Measurements from ENCODE around the gene DRC3.

DRC3 gene

GRCh38 chr17:18045691-18046350 lies 73.2 kb downstream of the DRC3 start:
- no peak for DNase-seq (ENCODE audit: low read depth)

GRCh38 chr17:18055597-18055996 lies 82.9 kb downstream of the DRC3 start:
- no peak for DNase-seq (ENCODE audit: low read depth)

DNA sequence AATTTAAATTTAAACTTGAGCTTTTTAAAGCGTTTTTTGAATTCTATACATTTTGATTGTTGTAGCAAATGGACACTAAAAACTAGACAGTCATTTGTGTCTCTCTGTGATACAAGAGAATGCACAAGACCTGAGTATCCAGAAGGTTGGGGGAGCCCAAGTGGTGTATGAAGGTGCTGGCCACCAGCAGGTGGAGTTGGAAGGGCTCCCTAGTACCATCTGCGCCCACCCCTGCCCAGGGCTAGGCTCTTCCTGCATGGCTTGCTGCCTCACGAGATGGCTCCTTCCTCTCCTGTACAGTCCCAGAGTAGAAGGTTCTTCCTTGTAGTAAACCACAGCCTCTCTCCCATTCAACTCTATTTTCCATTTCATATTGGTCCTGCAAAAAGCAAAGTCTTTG lies 83.6 kb downstream of the DRC3 start:
- no peak for DNase-seq (ENCODE audit: low read depth)

- DNase-seq (ENCODE audit: low read depth), result no peak
Observed at GRCh38 chr17:18059283-18059682, 86.6 kb downstream of the DRC3 start.

DNA sequence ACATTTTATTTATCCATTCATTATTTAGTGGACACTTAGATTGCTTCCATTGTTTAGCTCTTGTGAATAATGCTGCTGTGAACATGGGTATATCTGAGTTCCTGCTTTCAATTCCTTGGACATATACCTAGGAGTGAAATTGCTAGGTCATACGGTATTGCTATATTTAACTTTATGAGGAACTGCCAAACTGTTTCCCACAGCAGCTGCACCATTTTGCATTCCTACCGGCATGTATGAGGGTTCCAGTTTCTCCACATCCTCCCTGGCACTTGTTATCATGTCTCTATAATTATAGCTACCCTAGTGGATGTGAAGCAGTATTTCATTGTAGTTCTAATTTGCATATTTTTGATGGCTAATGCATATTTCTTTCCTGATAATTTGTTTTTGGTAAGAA lies 91.4 kb downstream of the DRC3 start:
- DNase-seq (ENCODE audit: low read depth), result no peak

DNA sequence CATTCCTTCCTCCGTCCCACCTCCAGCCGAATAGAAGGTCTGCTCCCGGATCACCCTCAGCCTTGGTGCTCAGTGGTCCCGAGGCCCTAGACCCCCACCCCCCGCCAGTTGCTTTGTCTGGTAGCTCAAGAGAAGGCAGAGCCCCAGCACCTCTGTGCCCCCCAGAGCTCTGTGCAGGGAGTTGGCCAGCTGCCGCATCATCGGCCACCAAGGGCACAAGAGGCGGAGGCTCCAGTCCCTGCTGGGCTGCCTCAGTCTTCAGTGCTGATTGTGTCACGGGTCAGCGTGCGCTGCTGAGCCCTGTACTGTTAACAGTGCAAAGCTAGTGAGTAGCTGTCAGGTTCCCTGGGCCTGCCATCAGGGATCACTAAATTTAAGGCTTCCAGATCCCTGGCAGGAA lies 92.9 kb downstream of the DRC3 start:
- DNase-seq (ENCODE audit: low read depth), result no peak

Data from T follicular helper cell (primary cell).